ENCODE measurements around the gene ARPC4.

ARPC4 gene

GRCh38 chr3:9810433-9810770 lies 17.5 kb downstream of the ARPC4 start:
- no peak for FAIRE-seq

GRCh38 chr3:9810846-9811245 lies 18.0 kb downstream of the ARPC4 start:
- no peak for FAIRE-seq
- no peak for DNase-seq (ENCODE audit: insufficient read length, low spot score)
- no peak for TF ChIP-seq CTCF (IDR thresholded peaks at IDR 0.05; ENCODE audit: insufficient read depth, missing control alignments)

More at GRCh38 chr3:9810433-9810770, 17.5 kb downstream of the ARPC4 start:
- no peak for TF ChIP-seq CTCF (IDR thresholded peaks at IDR 0.05; ENCODE audit: insufficient read depth, missing control alignments)
- no peak for DNase-seq (ENCODE audit: insufficient read length, low spot score)

- DNase-seq (ENCODE audit: insufficient read length, low spot score) (no peak), FAIRE-seq (no peak)
- no peak for TF ChIP-seq CTCF (IDR thresholded peaks at IDR 0.05; ENCODE audit: insufficient read depth, missing control alignments)
Measured at GRCh38 chr3:9812870-9813483, 20.1 kb downstream of the ARPC4 start.

DNA sequence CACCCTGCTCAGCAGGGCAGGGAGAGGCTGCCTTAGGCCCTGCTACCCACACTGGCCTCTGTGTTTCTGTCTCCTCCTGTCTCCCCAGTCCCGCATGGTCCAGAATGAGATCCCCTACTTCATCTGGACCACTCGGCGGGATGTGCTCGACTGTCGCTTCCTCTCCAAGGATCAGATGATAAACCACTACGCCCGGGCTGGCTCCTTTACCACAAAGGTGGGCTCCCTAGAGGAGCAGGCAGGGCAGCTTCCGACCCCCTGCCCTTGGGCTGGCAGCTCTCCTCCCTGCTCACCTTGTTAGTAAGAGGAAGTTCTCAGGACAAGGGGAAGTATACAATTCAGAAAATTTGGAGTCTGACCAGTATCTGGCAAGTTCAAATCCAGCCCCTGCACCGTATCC lies 23.1 kb downstream of the ARPC4 start:
- DNase-seq (ENCODE audit: insufficient read length, low spot score) = no peak
- TF ChIP-seq CTCF (IDR thresholded peaks at IDR 0.05; ENCODE audit: insufficient read depth, missing control alignments) = no peak
- no peak for FAIRE-seq

GRCh38 chr3:9817436-9817835 lies 24.6 kb downstream of the ARPC4 start:
- no peak for FAIRE-seq
- no peak for TF ChIP-seq CTCF (IDR thresholded peaks at IDR 0.05; ENCODE audit: insufficient read depth, missing control alignments)

GRCh38 chr3:9818666-9819335 lies 25.9 kb downstream of the ARPC4 start:
- no peak for FAIRE-seq
- TF ChIP-seq CTCF (IDR thresholded peaks at IDR 0.05; ENCODE audit: insufficient read depth, missing control alignments) = no peak
- DNase-seq (ENCODE audit: insufficient read length, low spot score) = no peak

More at GRCh38 chr3:9817436-9817835, 24.6 kb downstream of the ARPC4 start:
- no peak for DNase-seq (ENCODE audit: insufficient read length, low spot score)

GRCh38 chr3:9820543-9820942 lies 27.7 kb downstream of the ARPC4 start:
- DNase-seq (ENCODE audit: insufficient read length, low spot score) = no peak
- no peak for TF ChIP-seq CTCF (IDR thresholded peaks at IDR 0.05; ENCODE audit: insufficient read depth, missing control alignments)
- FAIRE-seq = no peak

All from D721Med (cell line).